ENCODE data around the gene SIDT2. TPM values are rescaled to one million over a fixed set of nuclear protein-coding genes. Genes with fewer than 3 reads are reported as not detected.
"Not testable (repeated sequence)": the region's sequence is repeated elsewhere in the genome, so short reads cannot be mapped to it uniquely, and the experiment has no call there.

The SIDT2 gene
- total RNA-seq, 2 donors from 2014 or later: 23.1 to 30.3 TPM

DNA sequence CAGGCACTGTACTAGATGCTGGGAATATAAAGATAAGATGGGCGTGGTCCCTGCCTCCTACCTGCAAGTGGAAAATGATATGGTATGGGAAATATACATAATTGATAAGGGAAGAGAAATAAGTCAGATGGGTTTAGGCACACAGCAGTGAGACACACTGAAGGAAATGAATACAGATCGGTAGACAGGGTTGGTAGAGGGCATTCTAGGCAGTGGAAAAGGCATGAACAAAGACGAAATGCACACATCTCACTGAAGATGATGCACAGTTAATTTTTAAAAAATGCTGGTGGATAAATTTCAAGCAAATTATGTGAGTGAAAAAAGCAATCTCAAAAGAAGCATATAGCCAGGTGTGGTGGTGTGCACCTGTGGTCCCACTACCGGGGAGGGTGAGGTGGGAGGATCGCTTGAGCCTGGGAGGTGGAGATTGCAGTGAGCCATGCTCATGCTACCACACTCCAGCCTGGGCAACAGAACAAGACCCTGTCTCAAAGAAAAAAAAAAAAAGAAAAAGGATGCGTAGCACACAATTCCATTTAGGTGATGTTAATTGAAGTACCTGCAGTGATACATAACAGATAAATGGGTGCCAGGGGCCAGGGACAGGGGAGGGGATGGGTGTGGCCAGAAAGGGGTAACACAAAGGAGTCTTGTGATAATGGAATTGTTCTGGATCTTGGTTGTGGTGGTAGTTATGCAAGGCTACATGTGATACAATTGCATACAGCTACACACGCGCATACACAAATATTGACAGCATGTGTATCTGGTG lies 31.0 kb downstream of the SIDT2 start:
- H3K4me3 Mint-ChIP-seq: not testable (repeated sequence)
- H3K36me3 Mint-ChIP-seq: peaks cover 27% of the 10 kb centered on the region

DNA sequence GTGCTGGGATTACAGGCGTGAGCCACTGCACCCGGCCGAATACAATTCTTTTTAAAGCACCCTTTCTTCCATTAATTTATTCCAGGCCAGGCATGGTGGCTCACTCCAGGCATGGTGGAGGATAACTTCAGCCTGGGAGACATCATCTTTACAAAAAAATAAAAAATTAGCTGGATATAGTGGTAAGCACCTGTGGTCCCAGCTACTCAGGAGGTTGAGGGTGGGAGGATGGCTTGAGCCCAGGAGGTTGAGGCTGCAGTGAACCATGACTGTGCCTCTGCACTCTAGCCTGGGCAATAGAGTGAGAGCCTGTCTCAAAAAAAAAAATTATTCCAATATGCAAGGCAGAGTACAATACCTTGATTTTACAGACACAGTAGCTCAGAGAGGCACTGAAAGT lies 32.1 kb downstream of the SIDT2 start:
- H3K27ac Mint-ChIP-seq: no peak overlapping the region
- peaks cover 8 to 13% of the 10 kb centered on the region in 2 donors for H3K4me1 Mint-ChIP-seq (ENCODE audit: low read depth in 2 of 2)

More for the DNA sequence above, 31.0 kb downstream of the SIDT2 start:
- not testable (repeated sequence) for H3K27ac Mint-ChIP-seq; H3K27me3 Mint-ChIP-seq; H3K4me1 Mint-ChIP-seq (ENCODE audit: low read depth in 2 of 2); ATAC-seq; H3K9me3 Mint-ChIP-seq
- peak; percentile 54 for DNase-seq (ENCODE audit: low spot score)

DNA sequence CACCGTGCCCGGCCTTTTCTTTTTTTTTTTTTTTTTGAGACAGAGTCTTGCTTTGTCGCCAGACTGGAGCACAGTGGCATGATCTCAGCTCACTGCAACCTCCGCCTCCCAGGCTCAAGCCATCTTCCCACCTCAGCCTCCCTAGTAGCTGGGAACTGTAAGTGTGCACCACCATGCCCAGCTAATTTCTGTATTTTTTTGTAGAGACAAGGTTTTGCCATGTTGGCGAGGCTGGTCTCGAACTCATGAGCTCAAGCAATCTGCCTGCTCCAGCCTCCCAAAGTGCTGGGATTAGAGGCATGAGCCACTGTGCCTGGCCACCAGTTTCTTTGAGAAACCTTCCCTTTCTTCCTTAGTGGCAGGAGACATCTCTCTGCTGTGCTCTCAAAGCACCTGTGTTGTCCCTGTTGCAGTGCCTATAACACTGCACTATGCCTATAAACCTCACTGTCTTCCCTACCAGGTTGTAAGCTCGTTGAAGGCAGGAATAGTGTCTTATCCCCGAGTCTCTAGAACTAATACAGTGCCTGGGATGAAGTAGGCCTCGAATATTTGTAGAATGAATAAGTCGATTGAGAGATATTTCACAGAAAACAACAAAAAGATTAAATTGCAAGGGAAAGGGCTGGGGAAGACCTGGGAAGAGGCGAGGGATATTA lies 34.3 kb downstream of the SIDT2 start:
- H3K27ac Mint-ChIP-seq: peak overlapping the region in 1 of 2 donors; percentile 13
- no peak for ATAC-seq
- H3K27me3 Mint-ChIP-seq: no peaks in the 10 kb centered on the region
- DNase-seq (ENCODE audit: low spot score): peak; percentile 22
- H3K4me3 Mint-ChIP-seq: no peak overlapping the region
- H3K36me3 Mint-ChIP-seq: peaks cover 31% of the 10 kb centered on the region
- H3K9me3 Mint-ChIP-seq: no peaks in the 10 kb centered on the region
- H3K4me1 Mint-ChIP-seq (ENCODE audit: low read depth in 2 of 2): peaks cover 18 to 24% of the 10 kb centered on the region in 2 donors

More for the DNA sequence above, 32.1 kb downstream of the SIDT2 start:
- Mint-ChIP-seq H3K4me3 (no peak overlapping the region), H3K27me3 (no peaks in the 10 kb centered on the region), H3K9me3 (no peaks in the 10 kb centered on the region), H3K36me3 (peaks cover 25% of the 10 kb centered on the region)
- ATAC-seq (no peak), DNase-seq (ENCODE audit: low spot score) (peak; percentile 10)

DNA sequence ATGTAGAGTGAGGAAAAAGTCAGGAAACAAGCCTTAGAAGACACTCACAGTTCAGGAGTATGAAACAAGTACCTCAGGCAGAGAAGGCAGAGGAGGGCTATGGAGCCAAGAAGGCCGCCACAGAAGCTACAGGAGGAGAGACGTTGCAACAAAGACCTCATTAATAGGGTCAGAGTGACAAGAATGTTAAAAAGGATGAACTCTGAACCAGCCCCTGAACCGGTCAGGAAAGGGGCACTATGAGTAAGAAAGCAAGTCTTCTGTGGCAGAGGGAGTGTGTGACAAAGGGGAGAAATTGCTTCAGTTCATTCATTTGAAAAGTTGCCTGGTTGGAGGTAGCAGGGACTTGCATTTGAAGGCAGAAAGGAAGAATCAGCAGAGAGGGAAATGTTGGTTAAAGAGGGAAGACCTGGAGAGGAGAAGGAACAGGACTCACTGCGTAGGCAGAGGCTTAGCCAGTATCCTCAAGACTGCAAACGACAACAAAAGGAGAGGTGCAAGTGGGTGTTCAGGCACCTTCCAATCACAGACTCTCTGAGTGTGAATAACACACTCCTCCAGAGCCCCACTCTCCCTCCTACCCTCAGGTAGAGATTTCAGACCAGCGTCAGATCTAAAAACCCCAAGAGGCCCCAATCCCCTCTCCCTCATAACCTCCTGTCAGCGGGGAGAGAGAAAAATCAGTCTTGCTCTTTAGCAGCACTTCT lies 36.0 kb downstream of the SIDT2 start:
- peak overlapping the region; percentile 50 to 51 for H3K27ac Mint-ChIP-seq
- H3K36me3 Mint-ChIP-seq: peaks cover 31% of the 10 kb centered on the region
- no peaks in the 10 kb centered on the region for H3K27me3 Mint-ChIP-seq
- no peak for ATAC-seq
- no peaks in the 10 kb centered on the region for H3K9me3 Mint-ChIP-seq
- no peak for DNase-seq (ENCODE audit: low spot score)
- H3K4me3 Mint-ChIP-seq: no peak overlapping the region
- peaks cover 25 to 27% of the 10 kb centered on the region in 2 donors for H3K4me1 Mint-ChIP-seq (ENCODE audit: low read depth in 2 of 2)

DNA sequence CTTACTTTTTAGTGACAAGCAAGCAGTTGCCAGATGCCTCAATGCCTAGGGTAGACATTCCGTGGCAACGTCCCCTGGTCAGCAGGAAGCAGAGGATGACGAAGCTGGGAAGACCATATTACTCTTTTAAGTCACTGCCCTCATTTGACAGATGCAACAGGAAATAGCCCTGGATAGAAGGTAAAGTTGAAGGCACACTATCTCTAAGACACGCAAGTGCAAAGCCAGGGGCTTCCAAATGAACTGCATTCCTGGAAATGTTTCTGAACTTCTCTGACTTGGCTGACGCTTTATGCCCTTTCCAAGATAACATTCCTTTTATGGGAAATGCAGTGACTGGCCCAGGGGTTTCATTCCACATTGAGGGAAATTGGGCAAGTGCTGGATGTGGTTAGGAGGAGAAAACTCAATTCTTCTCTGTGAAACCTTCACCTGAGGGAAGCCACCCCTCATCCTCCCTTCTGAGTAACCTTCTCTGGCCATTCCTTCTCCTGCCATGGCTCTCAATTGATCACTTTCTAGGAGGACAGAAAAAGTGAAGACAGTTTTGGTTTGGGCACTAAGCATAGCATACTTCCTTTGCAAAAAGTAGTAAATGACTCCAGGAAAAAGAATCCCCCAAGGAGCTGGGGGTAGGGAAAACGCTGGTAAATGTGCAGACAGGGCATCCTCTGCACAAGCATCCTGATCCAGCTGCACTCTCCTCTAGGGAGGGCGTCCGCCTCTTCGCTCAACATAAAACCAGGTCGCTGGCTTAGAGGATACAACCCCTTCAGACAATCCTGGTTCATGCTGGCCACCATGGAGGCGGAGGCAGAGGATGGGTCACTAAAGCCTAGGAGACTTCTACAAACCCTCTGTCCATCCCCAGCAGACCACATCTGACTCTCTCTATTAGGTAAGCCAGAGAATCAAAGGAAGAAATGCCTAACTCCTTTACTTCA lies 38.9 kb downstream of the SIDT2 start:
- H3K4me1 Mint-ChIP-seq (ENCODE audit: low read depth in 2 of 2): peaks cover 22 to 28% of the 10 kb centered on the region in 2 donors

DNA sequence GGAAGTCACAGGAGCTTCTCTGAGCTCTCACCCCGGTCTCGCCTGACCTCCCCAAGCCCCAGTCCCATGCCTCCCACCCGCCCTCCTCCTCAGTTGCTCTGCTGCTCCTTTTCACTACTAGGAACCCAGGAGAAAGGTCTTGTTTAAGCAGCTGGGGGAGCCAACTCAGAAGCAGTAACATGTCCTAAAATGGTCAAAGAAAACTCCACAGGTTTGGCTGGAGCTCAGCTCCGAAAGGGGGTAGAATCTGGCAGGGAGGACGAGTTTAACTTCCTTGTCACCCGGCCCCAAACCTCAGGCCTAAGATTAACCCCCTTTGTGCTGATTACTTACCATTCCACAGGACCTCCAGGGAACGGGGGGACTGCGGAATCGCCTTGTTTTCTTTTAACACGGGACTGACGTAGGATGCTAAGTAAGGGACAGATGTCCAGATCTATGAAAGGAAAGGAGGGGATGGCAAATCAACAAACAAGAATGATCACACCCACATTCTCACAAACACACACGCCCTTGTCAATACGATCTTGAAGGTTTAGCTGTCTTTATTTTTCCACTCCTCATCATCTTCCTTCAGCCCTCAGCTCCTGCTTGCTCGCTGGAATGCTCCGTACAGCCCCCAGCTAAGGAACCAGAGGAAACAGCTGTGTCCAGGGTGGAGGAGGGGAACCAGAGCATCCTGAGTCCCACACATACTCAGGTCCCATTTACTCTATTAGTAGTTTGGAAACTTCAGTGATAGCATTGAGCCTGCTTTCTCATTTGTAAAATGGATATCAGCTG lies 39.8 kb downstream of the SIDT2 start:
- peaks cover 22 to 28% of the 10 kb centered on the region in 2 donors for H3K4me1 Mint-ChIP-seq (ENCODE audit: low read depth in 2 of 2)
- no peaks in the 10 kb centered on the region for H3K27me3 Mint-ChIP-seq
- no peaks in the 10 kb centered on the region for H3K9me3 Mint-ChIP-seq
- H3K36me3 Mint-ChIP-seq: peaks cover 19% of the 10 kb centered on the region
- ATAC-seq: no peak
- H3K4me3 Mint-ChIP-seq: no peak overlapping the region
- peak; percentile 38 for DNase-seq (ENCODE audit: low spot score)
- peak overlapping the region; percentile 5 to 84 for H3K27ac Mint-ChIP-seq

More for the DNA sequence above, 38.9 kb downstream of the SIDT2 start:
- Mint-ChIP-seq H3K27ac (peak overlapping the region; percentile 64 to 84), H3K9me3 (no peaks in the 10 kb centered on the region), H3K36me3 (peaks cover 24% of the 10 kb centered on the region), H3K4me3 (no peak overlapping the region), H3K27me3 (no peaks in the 10 kb centered on the region)
- ATAC-seq: no peak
- DNase-seq (ENCODE audit: low spot score): peak; percentile 44

GRCh38 chr11:117219001-117219400 lies 40.5 kb downstream of the SIDT2 start:
- Mint-ChIP-seq H3K27me3 (no peaks in the 10 kb centered on the region), H3K4me3 (no peak overlapping the region), H3K27ac (peak overlapping the region; percentile 5 to 67), H3K36me3 (peaks cover 14% of the 10 kb centered on the region), H3K9me3 (no peaks in the 10 kb centered on the region), H3K4me1 (ENCODE audit: low read depth in 2 of 2) (peaks cover 22 to 28% of the 10 kb centered on the region in 2 donors)
- DNase-seq (ENCODE audit: low spot score) (peak; percentile 18), ATAC-seq (no peak)

DNA sequence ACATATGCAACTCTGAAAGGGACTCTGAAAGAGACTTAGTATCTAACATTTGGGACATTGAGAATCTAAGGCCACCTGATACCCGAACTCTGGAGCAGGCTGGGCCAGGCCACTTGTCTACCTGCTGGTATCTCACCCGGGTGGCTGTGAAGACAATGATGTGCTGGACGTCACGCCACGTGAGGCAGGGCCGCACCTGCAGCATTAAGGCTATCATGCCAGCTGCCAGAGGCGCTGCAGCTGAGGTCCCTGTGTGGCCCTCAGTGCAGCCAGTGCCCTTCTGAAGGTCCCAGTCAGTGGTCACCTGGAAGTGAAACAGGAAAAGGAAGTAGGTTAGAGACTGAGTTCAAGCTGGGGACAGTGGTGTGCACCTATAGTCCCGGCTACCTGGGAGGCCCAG lies 40.9 kb downstream of the SIDT2 start:
- peaks cover 19 to 27% of the 10 kb centered on the region in 2 donors for H3K4me1 Mint-ChIP-seq (ENCODE audit: low read depth in 2 of 2)
- DNase-seq (ENCODE audit: low spot score) (peak; percentile 56), ATAC-seq (no peak)
- no peak overlapping the region for H3K4me3 Mint-ChIP-seq
- no peaks in the 10 kb centered on the region for H3K27me3 Mint-ChIP-seq
- peaks cover 10% of the 10 kb centered on the region for H3K36me3 Mint-ChIP-seq
- H3K27ac Mint-ChIP-seq: peak overlapping the region; percentile 5 to 67
- no peaks in the 10 kb centered on the region for H3K9me3 Mint-ChIP-seq

DNA sequence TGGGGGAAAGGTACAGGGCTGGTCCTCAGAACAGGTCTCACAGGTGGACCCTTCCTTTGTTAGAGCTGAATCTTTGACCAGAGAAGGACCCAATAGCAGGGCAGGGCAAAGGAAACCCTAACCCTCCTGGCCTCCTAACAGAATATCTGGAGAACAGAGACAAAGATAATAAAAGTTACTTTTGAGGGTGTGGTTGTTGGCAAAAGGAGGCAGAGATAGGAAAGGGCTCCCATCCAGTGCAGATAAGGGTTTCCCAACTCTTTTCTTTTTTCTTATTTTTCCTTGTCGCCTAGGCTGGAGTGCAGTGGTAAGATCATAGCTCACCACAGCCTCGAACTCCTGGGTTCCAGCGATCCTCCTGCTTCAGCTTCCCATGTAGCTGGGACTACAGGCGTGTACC lies 41.5 kb downstream of the SIDT2 start:
- H3K4me3 Mint-ChIP-seq: no peak overlapping the region
- ATAC-seq (no peak), DNase-seq (ENCODE audit: low spot score) (no peak)
- H3K36me3 Mint-ChIP-seq: peaks cover 6% of the 10 kb centered on the region
- H3K27me3 Mint-ChIP-seq: no peaks in the 10 kb centered on the region
- no peaks in the 10 kb centered on the region for H3K9me3 Mint-ChIP-seq
- H3K4me1 Mint-ChIP-seq (ENCODE audit: low read depth in 2 of 2): peaks cover 15 to 24% of the 10 kb centered on the region in 2 donors
- no peak overlapping the region for H3K27ac Mint-ChIP-seq

GRCh38 chr11:117220568-117220967 lies 42.0 kb downstream of the SIDT2 start:
- peaks cover 15 to 27% of the 10 kb centered on the region in 2 donors for H3K4me1 Mint-ChIP-seq (ENCODE audit: low read depth in 2 of 2)
- H3K9me3 Mint-ChIP-seq: no peaks in the 10 kb centered on the region
- no peak overlapping the region for H3K4me3 Mint-ChIP-seq
- DNase-seq (ENCODE audit: low spot score) (no peak), ATAC-seq (no peak)
- H3K27ac Mint-ChIP-seq: no peak overlapping the region
- peaks cover 6% of the 10 kb centered on the region for H3K36me3 Mint-ChIP-seq
- no peaks in the 10 kb centered on the region for H3K27me3 Mint-ChIP-seq

DNA sequence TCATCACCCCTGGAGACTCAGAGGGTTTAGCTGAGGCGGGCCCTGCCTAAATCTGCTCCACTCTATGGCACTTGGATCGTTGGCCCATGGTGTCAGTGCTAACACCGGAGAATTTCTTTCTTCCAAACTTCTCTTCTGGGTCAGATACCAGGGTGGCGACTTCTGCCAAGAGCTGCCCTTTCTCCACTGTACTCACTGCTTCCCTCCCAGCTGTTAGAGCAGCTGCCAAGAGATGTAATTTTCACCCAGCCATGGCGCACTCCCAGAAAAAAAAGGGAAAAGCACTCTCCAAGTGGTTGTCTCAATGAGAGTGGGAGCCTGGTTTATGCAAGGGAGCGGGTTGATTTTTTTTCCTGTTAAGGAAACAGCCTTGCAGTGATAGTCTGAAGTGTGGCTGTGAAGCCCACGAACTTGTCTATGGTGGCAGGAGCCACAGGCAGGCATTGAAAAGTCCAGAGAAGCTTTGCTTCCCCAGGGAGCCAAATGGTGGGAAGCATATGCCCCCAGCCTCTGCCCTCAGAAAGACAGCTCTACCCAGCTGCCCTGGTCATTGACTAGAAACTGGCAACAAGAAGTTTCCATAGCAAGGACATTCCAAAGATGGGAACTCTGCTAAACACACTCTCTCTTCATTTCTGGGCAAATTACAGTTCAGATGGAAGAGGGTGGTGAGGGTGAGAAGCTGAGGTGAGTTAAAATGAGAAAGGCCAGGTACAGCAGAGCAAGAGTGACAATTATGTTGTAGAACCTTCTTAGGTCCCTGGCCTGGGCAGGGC lies 42.6 kb downstream of the SIDT2 start:
- DNase-seq (ENCODE audit: low spot score) (no peak), ATAC-seq (no peak)
- peaks cover 15 to 27% of the 10 kb centered on the region in 2 donors for H3K4me1 Mint-ChIP-seq (ENCODE audit: low read depth in 2 of 2)
- peak overlapping the region in 1 of 2 donors; percentile 27 for H3K27ac Mint-ChIP-seq
- H3K4me3 Mint-ChIP-seq: no peak overlapping the region
- H3K9me3 Mint-ChIP-seq: no peaks in the 10 kb centered on the region
- H3K36me3 Mint-ChIP-seq: peaks cover 6% of the 10 kb centered on the region
- H3K27me3 Mint-ChIP-seq: no peaks in the 10 kb centered on the region
